Natural killer cell treated with Interleukin-12 subunit alpha and Interleukin-12 subunit beta and Interleukin-15 and Interleukin-18, amount 100 ng/mL, for 72 hours (primary cell): ENCODE data around the gene KMT2A. TPM values are rescaled to one million over a fixed set of nuclear protein-coding genes. Genes with fewer than 3 reads are reported as not detected.
A peak's percentile ranks its signal among the peaks of the same experiment; 100 is the strongest.
"Not testable (repeated sequence)": the region's sequence is repeated elsewhere in the genome, so short reads cannot be mapped to it uniquely, and the experiment has no call there.

Experiments used
- ATAC-seq, 2 donors: fragments of 150-1000 bp; cut with Tn5 transposase in 1 of 2; sonication (Bioruptor Pico), chemical (Tn5 transposase) in 1 of 2; 2 replicates each; pipeline ENCODE4 v1.10.0; 2021
- DNase-seq: peaks from one replicate; pipeline ENCODE4 v3.0.0; 2022; ENCODE audit warnings: low spot score
- H3K27ac Mint-ChIP-seq, 2 donors: 1 replicate in 1 of 2; 2 replicates in 1 of 2; pipeline ENCODE4 v1.8.0; 2022; ENCODE audit warnings: mixed read lengths in 2 of 2, mild to moderate bottlenecking in 1 of 2, moderate library complexity in 1 of 2
- H3K27me3 Mint-ChIP-seq, 2 donors: 1 replicate in 1 of 2; 2 replicates in 1 of 2; pipeline ENCODE4 v1.8.0; 2022; ENCODE audit warnings: mixed read lengths in 2 of 2
- H3K36me3 Mint-ChIP-seq: one replicate; pipeline ENCODE4 v1.8.0; 2022; ENCODE audit warnings: mixed read lengths
- H3K4me1 Mint-ChIP-seq, 2 donors: 1 replicate in 1 of 2; 2 replicates in 1 of 2; pipeline ENCODE4 v1.8.0; 2022; ENCODE audit warnings: low read depth in 2 of 2, mixed read lengths in 2 of 2, mild to moderate bottlenecking in 1 of 2
- H3K4me3 Mint-ChIP-seq: one replicate; pipeline ENCODE4 v1.8.0; 2022; ENCODE audit warnings: mixed read lengths
- H3K9me3 Mint-ChIP-seq: 2 replicates; pipeline ENCODE4 v1.8.0; 2022; ENCODE audit warnings: mixed read lengths
- total RNA-seq, 2 donors: library from RNA; stranded (reverse); gene quantifications; one replicate each; pipeline ENCODE4 v1.2.3, GENCODE V29; 2022

KMT2A gene
- total RNA-seq, 2 donors from 2014 or later: 145 to 202 TPM

DNA sequence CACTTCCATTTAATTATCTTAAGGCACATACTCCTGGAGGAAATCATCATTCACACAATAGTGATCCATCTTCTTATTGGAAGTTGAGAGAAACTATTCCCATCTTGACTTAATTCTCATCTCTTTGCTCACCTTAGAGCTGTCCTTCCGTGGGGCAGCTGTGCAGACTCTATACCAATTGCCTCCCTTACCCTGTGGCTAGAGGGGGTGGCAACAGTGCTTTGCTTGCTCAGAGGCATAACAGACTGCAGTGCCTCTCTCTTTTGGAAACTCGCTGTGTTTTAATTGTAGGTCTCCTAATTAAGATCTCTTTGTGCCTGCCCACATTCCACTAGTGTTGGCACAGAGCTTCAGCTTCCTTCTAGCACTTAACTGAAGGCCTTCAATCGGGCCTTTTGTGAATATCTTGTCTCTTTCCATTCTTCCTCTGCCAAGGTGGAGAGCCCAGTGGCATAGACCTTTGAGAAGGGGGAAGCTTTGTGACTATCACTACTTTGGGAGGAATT is 5.5 kb downstream of the KMT2A start:
- no peak for ATAC-seq

DNA sequence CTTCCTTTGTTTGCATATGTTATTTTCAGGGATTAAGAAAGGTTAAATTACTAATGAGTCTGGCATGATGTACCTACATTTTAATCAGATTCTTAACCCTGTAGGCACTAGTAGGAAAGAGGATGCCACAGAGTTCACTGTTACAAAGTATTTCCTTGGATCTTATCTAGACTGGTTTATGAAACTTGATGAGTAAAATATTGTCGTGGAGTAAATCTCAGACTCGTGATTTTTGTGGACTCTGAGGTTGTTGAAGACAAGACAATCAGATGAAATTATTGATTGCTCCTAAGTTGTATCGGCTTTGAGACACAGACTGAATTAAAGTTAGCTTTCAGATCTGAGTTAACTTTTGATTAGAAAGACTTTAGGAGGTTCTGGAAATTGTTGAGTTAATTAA is 6.0 kb downstream of the KMT2A start:
- no peak for ATAC-seq
- peak overlapping the region; percentile 87 for H3K4me3 Mint-ChIP-seq
- DNase-seq: no peak
- peaks cover 73 to 84% of the 10 kb centered on the region in 2 donors for H3K4me1 Mint-ChIP-seq
- H3K9me3 Mint-ChIP-seq: no peaks in the 10 kb centered on the region
- peak overlapping the region; percentile 84 to 97 for H3K27ac Mint-ChIP-seq
- no peaks in the 10 kb centered on the region for H3K27me3 Mint-ChIP-seq
- peaks cover 5% of the 10 kb centered on the region for H3K36me3 Mint-ChIP-seq

More for the DNA sequence above, 5.5 kb downstream of the KMT2A start:
- H3K4me3 Mint-ChIP-seq: peak overlapping the region; percentile 87
- H3K27ac Mint-ChIP-seq: peak overlapping the region; percentile 84 to 97
- no peaks in the 10 kb centered on the region for H3K27me3 Mint-ChIP-seq
- no peak for DNase-seq
- peaks cover 5% of the 10 kb centered on the region for H3K36me3 Mint-ChIP-seq
- no peaks in the 10 kb centered on the region for H3K9me3 Mint-ChIP-seq
- peaks cover 70 to 80% of the 10 kb centered on the region in 2 donors for H3K4me1 Mint-ChIP-seq

DNA sequence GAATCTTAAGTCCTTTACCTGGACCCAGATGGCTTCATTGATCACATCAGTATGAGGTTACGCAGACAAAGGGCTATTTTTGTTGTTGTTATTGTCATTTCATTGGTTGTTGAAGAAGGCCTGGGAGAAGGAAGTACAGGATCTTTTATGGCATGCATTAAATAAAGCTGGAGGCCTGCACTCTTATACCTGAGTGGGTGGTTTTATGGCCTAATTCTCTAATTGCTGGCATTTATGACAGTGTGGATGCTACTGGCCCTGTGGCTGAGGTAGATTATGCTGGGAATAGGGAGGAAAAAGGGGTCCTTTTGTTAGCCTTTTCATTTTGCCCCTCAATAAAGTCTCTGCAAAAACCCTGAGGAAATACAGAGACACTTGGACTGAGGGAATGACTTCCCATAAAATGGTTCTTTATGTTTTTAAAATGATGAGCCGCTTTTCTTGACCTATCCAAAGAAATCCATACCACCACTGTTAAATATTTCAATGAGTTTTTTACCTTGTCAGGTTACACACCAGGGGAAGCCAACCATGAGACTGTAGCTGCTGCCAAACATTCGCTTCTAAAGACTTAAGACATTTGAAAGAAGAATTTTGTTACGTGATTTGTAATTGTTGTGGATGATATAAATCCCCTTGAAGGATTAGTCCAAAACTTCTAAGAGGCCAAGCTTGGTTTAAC is 6.8 kb downstream of the KMT2A start:
- Mint-ChIP-seq H3K36me3 (peaks cover 5% of the 10 kb centered on the region), H3K27me3 (no peaks in the 10 kb centered on the region), H3K4me1 (peaks cover 76 to 92% of the 10 kb centered on the region in 2 donors), H3K9me3 (no peaks in the 10 kb centered on the region), H3K27ac (peak overlapping the region; percentile 84 to 97), H3K4me3 (peak overlapping the region; percentile 87)
- DNase-seq (no peak), ATAC-seq (no peak)

DNA sequence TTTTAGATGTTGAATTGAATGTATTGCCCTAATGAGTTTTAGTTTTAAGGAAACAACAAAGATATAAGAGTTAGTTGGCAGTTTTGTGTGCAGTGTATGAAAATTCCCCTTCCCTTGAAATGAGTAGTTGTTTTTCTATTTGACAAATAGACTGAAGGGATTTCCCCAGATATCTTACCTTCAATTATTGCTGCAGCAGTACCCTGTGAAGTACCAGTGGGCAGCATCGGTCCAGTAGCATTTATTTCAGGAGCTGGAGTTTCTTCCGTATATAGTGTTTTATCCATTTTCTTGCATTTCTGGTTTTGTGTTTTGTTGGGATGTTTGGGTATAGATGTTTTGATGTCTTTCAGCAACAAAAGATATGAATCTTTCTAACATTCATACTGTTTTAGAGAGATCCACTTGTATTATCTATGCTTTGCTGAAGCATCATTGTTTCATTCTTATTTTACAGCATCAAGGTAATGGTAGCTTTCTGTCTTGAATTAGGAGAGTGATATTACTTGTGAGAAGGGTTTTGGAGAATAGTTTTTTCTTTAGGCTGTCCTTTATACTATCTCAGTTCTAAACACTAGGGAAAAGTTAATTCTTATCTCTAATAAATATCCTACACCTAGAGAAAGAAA is 7.4 kb downstream of the KMT2A start:
- H3K4me3 Mint-ChIP-seq: peak overlapping the region; percentile 87
- no peaks in the 10 kb centered on the region for H3K9me3 Mint-ChIP-seq
- ATAC-seq: peak; percentile 73 to 75
- peaks cover 77 to 92% of the 10 kb centered on the region in 2 donors for H3K4me1 Mint-ChIP-seq
- no peaks in the 10 kb centered on the region for H3K27me3 Mint-ChIP-seq
- no peak for DNase-seq
- peaks cover 5% of the 10 kb centered on the region for H3K36me3 Mint-ChIP-seq
- peak overlapping the region; percentile 84 to 97 for H3K27ac Mint-ChIP-seq

GRCh38 chr11:118447423-118447822 is 11.1 kb downstream of the KMT2A start:
- H3K36me3 Mint-ChIP-seq: peaks cover 5% of the 10 kb centered on the region
- no peaks in the 10 kb centered on the region for H3K9me3 Mint-ChIP-seq
- H3K4me3 Mint-ChIP-seq: peak overlapping the region; percentile 81
- H3K27ac Mint-ChIP-seq: peak overlapping the region; percentile 71 to 85
- H3K27me3 Mint-ChIP-seq: no peaks in the 10 kb centered on the region
- ATAC-seq (no peak), DNase-seq (no peak)
- peaks cover 65 to 66% of the 10 kb centered on the region in 2 donors for H3K4me1 Mint-ChIP-seq

DNA sequence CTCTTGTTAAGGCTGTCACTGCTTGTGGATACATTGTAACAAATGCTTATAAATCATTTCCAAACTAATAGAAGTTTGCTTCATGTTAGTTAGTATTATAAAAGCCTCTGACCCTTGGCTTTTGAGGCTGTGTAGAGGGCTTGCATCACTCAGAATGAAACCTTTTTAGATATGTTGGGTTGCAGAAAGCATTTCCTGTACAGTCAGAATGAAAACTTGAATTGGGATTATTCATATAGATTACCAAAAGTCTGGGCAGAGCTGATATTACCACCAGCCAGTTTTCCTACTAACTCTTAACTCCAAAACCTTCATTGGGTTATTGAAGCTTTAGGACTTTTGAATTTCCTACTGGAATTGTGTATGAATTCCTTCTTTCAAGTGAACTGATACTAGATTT is 12.0 kb downstream of the KMT2A start:
- ATAC-seq (peak; percentile 89 to 92), DNase-seq (no peak)
- Mint-ChIP-seq H3K27me3 (no peaks in the 10 kb centered on the region), H3K4me3 (peak overlapping the region; percentile 81), H3K4me1 (peaks cover 61 to 65% of the 10 kb centered on the region in 2 donors), H3K36me3 (peaks cover 6% of the 10 kb centered on the region), H3K27ac (peak overlapping the region; percentile 71 to 85), H3K9me3 (no peaks in the 10 kb centered on the region)

- H3K4me1 Mint-ChIP-seq: peaks cover 61 to 65% of the 10 kb centered on the region in 2 donors
- H3K4me3 Mint-ChIP-seq: no peak overlapping the region
- H3K27me3 Mint-ChIP-seq: no peaks in the 10 kb centered on the region
- peak overlapping the region in 1 of 2 donors; percentile 83 for H3K27ac Mint-ChIP-seq
- no peaks in the 10 kb centered on the region for H3K9me3 Mint-ChIP-seq
- DNase-seq (no peak), ATAC-seq (no peak)
- peaks cover 15% of the 10 kb centered on the region for H3K36me3 Mint-ChIP-seq
Measured at GRCh38 chr11:118449316-118449918, 13.1 kb downstream of the KMT2A start.

DNA sequence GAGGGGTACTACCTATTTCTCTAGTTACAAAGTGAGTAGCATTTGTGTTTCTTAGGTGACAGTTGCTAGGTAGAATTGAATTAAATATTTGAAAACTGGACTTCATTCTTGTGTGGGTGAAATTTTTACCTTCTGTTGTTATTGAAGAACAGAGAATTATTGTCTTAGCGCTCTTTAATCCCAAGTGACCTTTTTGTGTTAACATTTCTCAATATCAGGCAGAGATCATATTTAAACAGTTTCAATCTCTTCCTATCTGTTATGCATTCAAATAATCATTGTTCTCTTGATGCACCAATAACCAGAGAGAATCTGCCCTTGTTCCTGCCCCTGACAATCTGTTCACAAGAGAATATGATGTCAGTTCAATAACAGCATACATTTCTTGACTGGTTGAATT is 14.2 kb downstream of the KMT2A start:
- Mint-ChIP-seq H3K27me3 (no peaks in the 10 kb centered on the region), H3K4me3 (peak overlapping the region; percentile 33), H3K4me1 (peaks cover 55 to 58% of the 10 kb centered on the region in 2 donors), H3K36me3 (peaks cover 11% of the 10 kb centered on the region), H3K27ac (peak overlapping the region; percentile 48 to 83), H3K9me3 (no peaks in the 10 kb centered on the region)
- ATAC-seq: no peak
- no peak for DNase-seq

- H3K9me3 Mint-ChIP-seq: no peaks in the 10 kb centered on the region
Measured at GRCh38 chr11:118462178-118462577, 25.9 kb downstream of the KMT2A start.

DNA sequence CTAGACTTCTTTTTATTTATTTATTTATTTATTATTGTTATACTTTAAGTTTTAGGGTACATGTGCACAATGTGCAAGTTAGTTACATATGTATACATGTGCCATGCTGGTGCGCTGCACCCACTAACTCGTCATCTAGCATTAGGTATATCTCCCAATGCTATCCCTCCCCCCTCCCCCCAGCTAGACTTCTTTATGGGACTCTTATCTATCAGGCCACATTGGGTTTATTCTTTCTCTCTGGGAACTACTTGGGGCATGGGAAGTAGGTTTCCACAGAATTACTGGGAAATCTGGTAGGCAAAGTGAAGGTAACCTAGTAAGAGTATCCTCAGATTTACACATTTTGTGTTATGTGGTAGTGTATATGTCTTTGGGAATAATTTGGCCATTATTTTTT is 32.7 kb downstream of the KMT2A start:
- H3K27ac Mint-ChIP-seq, H3K27me3 Mint-ChIP-seq, ATAC-seq, H3K9me3 Mint-ChIP-seq, H3K4me3 Mint-ChIP-seq, DNase-seq: not testable (repeated sequence)
- peaks cover 18% of the 10 kb centered on the region for H3K36me3 Mint-ChIP-seq
- peaks cover 25 to 26% of the 10 kb centered on the region in 2 donors for H3K4me1 Mint-ChIP-seq

More at GRCh38 chr11:118462178-118462577, 25.9 kb downstream of the KMT2A start:
- DNase-seq (no peak), ATAC-seq (no peak)
- Mint-ChIP-seq H3K27ac (no peak overlapping the region), H3K36me3 (no peaks in the 10 kb centered on the region), H3K27me3 (no peaks in the 10 kb centered on the region), H3K4me1 (peaks cover 27 to 34% of the 10 kb centered on the region in 2 donors), H3K4me3 (no peak overlapping the region)

DNA sequence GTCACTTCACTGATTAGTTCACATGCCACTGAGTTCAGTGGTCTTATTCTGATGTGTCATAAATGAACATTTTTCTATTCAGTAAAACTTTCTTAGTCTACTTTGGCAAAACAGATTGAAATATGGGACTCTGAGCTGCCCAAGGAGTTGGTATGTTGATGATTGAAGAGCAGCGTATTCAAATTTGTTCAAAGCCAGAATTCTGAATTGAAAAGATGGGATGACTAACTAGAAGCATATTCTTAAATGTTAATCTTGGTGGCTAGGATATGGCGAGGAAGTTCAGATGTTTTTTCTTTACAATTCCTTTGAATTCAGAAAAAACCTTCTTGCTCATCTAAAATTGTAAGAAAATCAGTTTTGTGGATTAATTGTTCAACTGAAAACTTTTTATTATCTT is 34.7 kb downstream of the KMT2A start:
- H3K9me3 Mint-ChIP-seq: no peaks in the 10 kb centered on the region
- H3K4me1 Mint-ChIP-seq: peaks cover 20 to 23% of the 10 kb centered on the region in 2 donors
- H3K36me3 Mint-ChIP-seq: peaks cover 24% of the 10 kb centered on the region

GRCh38 chr11:118473537-118473936 is 37.2 kb downstream of the KMT2A start:
- H3K9me3 Mint-ChIP-seq: no peaks in the 10 kb centered on the region
- H3K27ac Mint-ChIP-seq: peak overlapping the region; percentile 1 to 5
- no peak overlapping the region for H3K4me3 Mint-ChIP-seq
- ATAC-seq (no peak), DNase-seq (no peak)
- no peaks in the 10 kb centered on the region for H3K27me3 Mint-ChIP-seq
- H3K4me1 Mint-ChIP-seq: peaks cover 26 to 35% of the 10 kb centered on the region in 2 donors
- peaks cover 40% of the 10 kb centered on the region for H3K36me3 Mint-ChIP-seq

More for the DNA sequence above, 34.7 kb downstream of the KMT2A start:
- H3K27me3 Mint-ChIP-seq: no peaks in the 10 kb centered on the region
- ATAC-seq: no peak
- no peak overlapping the region for H3K4me3 Mint-ChIP-seq
- DNase-seq: no peak
- H3K27ac Mint-ChIP-seq: peak overlapping the region; percentile 66 to 78

- no peak for ATAC-seq
- H3K4me3 Mint-ChIP-seq: no peak overlapping the region
- no peaks in the 10 kb centered on the region for H3K9me3 Mint-ChIP-seq
Measured at GRCh38 chr11:118476676-118477075, 40.4 kb downstream of the KMT2A start.

GRCh38 chr11:118481238-118481637 is 44.9 kb downstream of the KMT2A start:
- H3K4me3 Mint-ChIP-seq, ATAC-seq, H3K27me3 Mint-ChIP-seq, DNase-seq, H3K9me3 Mint-ChIP-seq: not testable (repeated sequence)
- Mint-ChIP-seq H3K27ac (peak overlapping the region in 1 of 2 donors; percentile 2), H3K36me3 (peaks cover 45% of the 10 kb centered on the region), H3K4me1 (peaks cover 15 to 16% of the 10 kb centered on the region in 2 donors)

More at GRCh38 chr11:118476676-118477075, 40.4 kb downstream of the KMT2A start:
- no peak for DNase-seq
- H3K4me1 Mint-ChIP-seq: peaks cover 23 to 24% of the 10 kb centered on the region in 2 donors
- no peaks in the 10 kb centered on the region for H3K27me3 Mint-ChIP-seq
- H3K36me3 Mint-ChIP-seq: peaks cover 52% of the 10 kb centered on the region
- peak overlapping the region; percentile 22 to 36 for H3K27ac Mint-ChIP-seq
